Astrocyte (in vitro differentiated cells and primary cell): ENCODE data around the gene ZNF595.
"Not testable (repeated sequence)": the region's sequence is repeated elsewhere in the genome, so short reads cannot be mapped to it uniquely, and the experiment has no call there.

Experiments
- CTCF ChIP-seq: IDR thresholded peaks from 2 replicates; pipeline ENCODE4 v1.5.1; 2011; ENCODE audit warnings: low read depth, mild to moderate bottlenecking, inconsistent platforms, low read length, moderate library complexity; ENCODE audit not compliant: insufficient read depth
- EZH2 ChIP-seq: IDR thresholded peaks from 2 replicates; pipeline ENCODE4 v1.6.1; 2012; ENCODE audit warnings: mild to moderate bottlenecking, low read length, inconsistent platforms; ENCODE audit not compliant: insufficient read depth

- TF ChIP-seq CTCF, EZH2: not testable (repeated sequence)
These were observed 24.2 kb upstream of the ZNF595 start for GRCh38 chr4:28767-29542.
